ENCODE measurements around the gene THRA.
"Not testable (repeated sequence)": the region's sequence is repeated elsewhere in the genome, so short reads cannot be mapped to it uniquely, and the experiment has no call there.

THRA gene

DNA sequence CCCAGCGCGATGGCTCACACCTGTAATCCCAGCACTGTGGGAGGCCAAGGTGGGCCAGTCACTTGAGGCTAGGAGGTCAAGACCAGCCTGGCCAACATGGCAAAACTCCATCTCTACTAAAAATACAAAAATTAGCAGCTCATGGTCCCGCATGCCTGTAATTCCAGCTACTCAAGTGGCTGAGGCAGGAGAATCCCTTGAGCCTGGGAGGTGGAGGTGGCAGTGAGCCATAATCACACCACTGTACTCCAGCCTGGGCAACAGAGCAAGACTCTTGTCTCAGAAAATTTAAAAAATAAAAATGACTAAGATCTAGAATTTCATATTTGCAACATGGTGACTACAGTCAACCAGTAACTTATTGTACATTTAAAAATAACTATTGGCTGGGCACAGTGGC lies 80.4 kb downstream of the THRA start:
- H3K27me3 ChIP-seq (replicated peaks in 2 of 5; ENCODE audit: control insufficient read depth in 4 of 5, insufficient read depth in 5 of 5, low read length in 4 of 5); H3K4me3 ChIP-seq (ENCODE audit: control insufficient read depth in 1 of 7, extremely low read depth in 1 of 7, insufficient read depth in 4 of 7, low read depth in 2 of 7, low read length in 6 of 7); H3K27ac ChIP-seq (ENCODE audit: insufficient read depth in 1 of 2, low read depth in 1 of 2, low read length in 2 of 2, poor library complexity in 1 of 2, severe bottlenecking in 2 of 2); H3K9me3 ChIP-seq (ENCODE audit: control extremely low read depth in 1 of 5, control insufficient read depth in 4 of 5, insufficient read depth in 2 of 5, low read depth in 1 of 5, low read length in 4 of 5); DNase-seq: not testable (repeated sequence)
- WGBS (ENCODE audit: insufficient coverage) = 100% methylated on average over 1 of the region's 3 CpGs
- peaks cover 9 to 23% (median 18%) of the 10 kb centered on the region in 4 experiments for H3K4me1 ChIP-seq (ENCODE audit: control extremely low read depth in 1 of 4, control insufficient read depth in 4 of 4, insufficient read depth in 4 of 4, low read length in 3 of 4)
- H3K36me3 ChIP-seq (ENCODE audit: control insufficient read depth in 4 of 4, insufficient read depth in 4 of 4, low read length in 3 of 4) = peaks cover 7 to 31% (median 25%) of the 10 kb centered on the region in 4 experiments
- POLR2A ChIA-PET = interaction anchor here (0.7 kb wide), 1 partner anchor 37 kb away, joined by 4 read pairs; no protein-coding TSS in a partner anchor
- CTCF ChIA-PET = interaction anchor here (0.8 to 1.3 kb wide), 4 partner anchors 15 to 30 kb away, joined by 3 to 5 read pairs (median 4); no protein-coding TSS in a partner anchor

All from common myeloid progenitor, CD34-positive (primary cell).